ENCODE measurements around the gene DUOX1.

Gene DUOX1

DNA sequence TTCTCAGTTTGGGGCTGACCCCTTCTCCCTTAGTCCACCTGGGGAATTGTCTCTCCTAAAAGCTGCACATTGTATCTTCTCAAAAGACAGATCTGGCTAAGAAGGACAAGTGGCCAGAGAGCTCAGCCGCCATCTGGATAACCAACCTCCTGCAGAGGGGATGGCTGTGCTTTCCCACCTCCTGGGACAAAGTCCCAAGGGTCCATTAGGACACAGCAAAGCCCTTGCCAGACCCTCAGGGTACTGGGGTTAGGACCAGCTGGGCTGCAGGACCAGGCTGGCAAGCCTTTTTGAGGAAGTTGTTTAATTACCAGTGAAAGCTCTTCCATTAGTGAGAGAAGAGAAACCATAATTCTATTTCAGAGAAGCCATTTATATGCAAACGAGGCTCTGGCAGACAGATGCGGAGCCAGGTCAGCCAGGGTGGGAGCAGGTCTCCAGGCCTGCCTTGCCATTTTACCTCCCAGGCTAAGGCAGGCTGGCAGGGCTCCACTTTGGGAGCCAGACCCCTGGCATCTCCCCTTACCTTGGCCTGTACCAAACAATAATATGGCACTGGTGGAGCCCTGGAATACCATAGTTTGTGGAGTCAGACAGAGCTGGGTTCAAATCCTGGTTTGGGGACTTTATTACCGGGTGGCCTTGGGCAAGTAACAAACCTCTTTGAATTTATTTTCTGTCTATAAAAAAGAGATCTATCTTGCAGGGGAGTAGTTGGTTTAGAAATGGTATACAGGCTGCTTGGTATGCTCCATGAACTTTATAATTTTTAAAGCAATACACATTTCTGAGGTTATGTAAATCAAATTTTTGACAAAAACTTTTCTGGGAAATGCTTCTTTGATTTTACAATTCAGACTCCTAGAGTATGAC lies 40.0 kb downstream of the DUOX1 start:
- DNase-seq = no peak

DNA sequence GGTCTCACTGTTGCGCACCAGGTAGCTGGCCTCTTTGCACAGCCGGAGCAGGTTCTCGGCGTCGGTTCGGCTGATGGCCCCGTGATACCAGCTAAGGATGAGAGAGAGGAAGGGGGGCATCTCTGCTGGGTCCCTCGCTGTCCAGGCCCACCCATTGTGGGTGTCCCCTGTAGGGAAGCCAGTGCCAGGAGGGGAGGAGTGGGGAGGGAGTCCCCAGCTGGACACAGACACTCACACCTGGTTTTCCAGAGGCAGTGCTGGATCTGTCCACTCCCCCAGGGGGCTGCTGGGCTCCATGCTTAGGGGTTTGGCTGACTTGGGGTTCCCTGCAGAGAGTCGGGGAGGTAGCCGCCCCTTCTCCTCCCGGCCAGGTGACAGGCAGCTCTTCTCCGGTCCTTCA lies 42.1 kb downstream of the DUOX1 start:
- no peak for DNase-seq

DNA sequence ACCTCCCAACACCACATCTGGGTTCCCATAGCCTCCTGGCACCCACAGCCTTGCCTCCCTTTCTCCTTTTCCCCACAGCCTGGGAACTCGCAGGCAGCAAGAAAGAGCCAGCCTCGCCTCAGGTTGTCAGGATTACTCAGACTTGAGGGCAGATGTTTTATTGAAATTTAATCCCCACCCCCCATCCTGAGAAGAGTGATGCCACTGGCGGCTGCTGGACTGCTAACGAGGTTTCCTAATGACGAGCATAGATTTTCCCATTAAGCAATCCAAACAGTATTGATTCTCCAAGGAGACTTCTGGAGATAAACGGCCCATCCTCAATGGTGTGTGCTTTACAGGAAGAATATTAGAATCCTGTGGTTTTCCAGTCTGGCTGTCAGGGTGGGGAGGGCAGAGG lies 44.3 kb downstream of the DUOX1 start:
- DNase-seq = no peak

DNA sequence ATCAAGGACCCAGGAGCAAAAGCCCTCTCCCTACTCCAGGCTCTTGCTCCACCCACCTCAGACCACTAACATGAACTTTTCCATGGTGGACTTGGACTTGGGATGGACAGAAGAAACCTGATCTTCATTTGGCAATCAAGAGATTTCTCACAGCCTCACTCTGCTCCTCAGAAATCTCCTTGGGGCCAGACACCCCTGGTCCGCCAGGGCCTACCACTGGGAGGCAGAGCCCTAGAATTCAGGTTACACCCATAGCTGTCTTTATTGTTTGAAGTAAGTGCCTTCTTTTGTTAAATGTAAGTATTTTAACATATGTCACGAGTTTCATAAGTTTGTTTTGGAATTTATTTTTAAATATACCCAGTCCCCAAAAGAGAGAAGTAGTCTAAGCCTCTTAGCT lies 44.8 kb downstream of the DUOX1 start:
- DNase-seq = no peak

DNA sequence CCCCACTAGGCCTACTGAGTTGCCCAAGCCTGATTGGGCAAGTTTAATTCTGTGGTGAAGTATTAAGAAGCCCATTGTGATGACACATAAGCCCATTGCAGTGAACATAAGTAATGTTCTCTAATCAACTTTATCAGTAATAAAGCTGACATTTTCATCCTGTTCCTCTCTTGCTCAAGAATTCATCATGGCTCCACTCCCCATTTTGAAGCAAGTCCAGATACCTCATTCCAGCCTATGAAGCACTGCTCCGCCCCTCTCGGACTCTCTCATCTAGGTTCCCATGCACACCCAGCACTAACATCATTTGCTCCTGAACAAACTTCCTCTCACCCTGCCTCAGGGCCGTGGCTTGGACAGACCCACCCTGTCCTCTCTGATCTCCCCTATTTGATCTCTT lies 47.5 kb downstream of the DUOX1 start:
- DNase-seq = no peak

DNA sequence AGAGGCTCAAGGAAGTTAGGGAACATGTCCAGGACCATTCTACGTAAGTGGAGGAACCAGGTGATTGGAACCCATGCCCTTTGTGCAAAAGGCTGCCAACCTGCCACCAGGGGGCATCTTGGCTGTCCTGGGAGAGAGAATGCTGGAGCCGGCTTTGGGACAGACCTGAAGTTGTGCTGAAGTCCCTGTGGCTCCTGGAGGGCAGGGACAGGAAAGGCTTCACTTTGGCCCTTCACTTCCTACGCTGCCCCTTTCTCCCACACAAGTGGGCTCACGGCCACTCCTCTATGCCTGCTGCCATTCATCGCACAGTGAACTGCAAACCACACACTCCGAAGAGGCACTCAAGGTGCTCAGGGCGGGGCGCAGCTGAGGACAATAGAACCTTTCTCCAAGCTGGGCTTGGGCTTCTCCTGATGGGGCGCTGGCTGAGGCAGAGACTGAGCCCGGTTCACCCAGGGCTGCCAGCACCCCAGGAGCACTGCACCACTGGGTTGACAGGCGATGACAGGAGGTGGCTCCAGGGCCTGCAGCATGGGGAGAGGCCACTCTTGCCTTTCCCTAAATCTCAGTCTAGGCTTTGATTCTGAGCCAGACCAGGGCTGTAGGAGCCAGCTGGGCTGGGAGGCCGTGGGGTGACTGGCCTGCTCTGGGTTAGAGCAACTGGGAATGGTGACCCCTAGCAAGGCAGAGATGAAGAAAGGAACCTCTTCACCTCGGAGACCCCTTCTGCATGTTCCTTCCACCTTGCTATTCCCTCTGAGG lies 49.6 kb downstream of the DUOX1 start:
- no peak for DNase-seq

DNA sequence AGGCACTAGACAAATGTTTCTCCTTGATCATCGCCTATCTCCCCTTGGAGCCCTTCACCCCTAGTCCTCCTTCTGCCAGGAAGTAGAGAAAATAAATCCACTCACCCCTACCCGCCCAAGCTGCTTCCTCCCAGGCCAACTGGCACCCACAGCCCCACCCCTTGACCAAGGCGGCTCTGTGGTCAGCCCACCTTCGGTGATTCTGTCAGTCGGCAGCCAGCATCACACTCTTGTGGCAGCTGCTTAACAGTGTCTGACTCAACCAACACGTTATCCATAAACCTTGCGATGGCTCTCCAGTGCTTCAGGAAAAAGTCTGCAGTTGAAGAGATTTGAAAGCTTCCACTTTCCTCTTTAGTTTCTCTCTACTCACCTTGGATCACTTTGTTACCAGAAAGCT lies 50.4 kb downstream of the DUOX1 start:
- no peak for DNase-seq

DNA sequence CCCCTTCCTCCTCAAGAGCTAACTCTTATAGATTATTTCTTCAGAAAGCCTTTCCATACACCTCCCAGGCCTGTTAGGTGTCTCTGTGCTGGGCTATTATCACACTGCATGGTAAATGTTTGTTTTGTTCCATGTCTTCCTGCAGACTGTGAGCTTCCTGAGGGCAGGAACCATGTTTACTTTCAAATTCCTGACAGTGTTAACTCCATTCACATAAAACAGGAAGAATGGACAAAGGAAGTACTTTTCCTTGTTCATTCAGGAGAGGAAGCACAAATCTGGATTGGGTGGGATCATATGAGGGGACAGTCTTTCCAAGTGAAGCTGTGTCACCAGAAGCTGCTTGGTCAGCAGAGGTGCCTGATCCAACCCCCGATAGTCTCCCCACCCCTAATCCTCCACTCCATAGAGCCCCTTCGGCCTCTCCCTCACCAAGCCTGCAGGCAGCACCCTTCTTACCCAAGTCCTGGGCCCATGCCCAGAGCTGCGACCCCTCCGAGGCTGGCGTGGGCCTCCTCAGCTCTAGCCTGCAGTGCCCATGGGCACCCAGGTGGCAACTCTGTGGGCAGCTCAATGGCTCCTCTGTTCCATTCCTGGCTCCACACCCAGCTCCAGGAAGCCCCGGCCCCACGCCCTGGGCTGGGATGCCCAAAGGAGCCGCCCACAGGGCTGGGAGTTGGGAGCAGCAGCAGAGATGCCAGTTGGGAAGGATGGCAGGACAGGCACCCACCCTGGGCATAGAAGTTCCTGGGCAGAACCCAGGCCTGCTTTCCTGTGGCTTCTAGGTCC lies 51.0 kb downstream of the DUOX1 start:
- DNase-seq = no peak

DNA sequence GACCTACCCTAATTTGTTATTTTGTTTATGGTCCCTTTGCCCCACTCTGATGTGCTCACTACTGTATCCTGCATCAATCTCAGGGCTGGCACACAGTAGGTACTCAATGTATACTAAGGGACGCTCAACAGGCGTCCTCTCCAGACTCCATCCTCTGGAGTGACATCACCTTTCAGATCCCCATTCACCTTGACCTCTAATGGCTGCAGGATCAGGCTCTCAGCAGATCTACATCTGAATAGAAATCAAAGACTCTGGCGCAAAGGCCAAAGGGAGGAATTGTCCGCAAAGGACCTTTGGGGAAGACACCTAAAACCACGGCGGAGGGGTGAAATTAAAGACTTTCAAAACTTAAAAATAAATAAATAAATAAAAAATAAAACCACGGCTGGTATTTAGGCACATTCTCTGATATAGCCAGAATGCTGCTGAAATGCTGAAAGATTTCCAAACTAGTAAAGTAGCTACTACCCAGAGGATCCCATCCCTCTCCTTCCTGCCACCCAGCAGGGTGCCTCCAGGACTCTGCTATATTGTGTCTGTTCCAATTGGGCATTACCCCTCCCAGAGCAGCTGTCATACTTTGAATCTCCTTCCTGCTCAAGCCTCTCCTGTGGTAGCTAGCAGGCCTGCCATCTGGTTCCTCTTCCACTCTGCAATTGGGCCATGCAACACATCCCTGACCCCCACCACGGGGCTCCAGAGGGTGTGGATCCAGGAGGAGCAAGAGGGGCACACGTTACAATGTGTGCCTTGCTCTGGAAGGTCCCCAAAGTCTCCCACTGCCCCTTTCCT lies 51.9 kb downstream of the DUOX1 start:
- peak; percentile 40 for DNase-seq

DNA sequence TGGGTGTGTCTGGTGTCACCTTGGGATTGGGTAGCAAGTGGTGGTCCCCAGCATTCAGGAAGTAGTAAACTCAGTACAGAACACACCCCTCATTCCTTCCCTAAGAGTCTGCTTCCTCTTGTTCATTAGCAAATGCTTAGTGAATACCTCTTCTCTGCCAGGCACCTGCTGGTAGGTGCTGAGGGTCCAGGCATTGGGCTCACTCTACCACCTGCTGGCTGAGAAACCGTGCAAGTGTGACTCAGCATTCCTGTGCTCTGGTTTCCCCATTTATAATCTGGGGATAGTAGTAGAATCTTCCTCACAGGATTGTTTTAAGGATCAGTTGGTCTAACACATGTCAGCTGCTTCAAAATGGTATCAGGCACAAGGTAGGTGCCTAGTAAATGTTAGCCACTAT lies 53.2 kb downstream of the DUOX1 start:
- DNase-seq = peak; percentile 13

DNA sequence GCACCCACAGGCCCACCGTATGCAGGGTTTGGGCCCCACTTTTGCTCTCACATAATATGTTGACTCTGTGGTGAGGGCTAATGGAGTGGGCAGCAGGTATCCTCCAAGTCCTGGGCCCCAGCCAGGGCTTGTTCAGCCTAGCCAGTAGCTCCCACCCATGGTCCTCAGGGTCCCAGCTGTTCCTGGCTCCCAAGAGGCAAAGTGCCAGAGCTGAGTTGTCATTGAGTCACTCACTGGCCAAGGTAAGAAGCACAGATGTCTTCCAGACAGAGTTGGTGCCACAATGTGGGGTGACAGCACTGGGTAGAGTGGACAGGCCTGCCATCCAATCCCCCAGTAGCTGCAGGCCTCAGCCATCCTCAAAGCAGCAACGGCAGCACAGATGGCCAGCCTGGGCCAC lies 53.7 kb downstream of the DUOX1 start:
- DNase-seq = no peak

DNA sequence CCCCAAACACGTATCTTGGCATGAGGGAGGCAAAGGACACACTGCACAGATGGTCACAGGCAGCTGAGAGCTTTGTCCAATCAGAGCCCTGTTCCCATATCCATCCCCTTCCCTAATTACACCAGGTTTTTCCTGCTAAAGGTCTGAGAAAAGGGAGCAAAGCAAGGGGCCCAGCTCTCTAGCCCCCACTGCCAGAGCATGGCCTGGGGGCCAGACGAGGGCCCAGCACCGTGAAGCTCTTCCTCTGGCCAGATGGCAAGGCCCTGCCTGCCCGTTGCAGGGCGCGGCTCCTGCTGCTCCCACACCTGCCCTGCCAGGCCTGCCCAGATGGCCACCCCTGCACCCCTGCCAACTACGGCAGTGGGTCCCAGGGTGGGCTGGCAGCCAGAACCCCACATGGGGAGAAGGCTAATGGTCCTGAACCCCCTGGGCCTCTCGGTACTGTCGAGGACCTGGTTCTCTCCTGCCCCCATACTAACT lies 54.8 kb downstream of the DUOX1 start:
- no peak for DNase-seq

DNA sequence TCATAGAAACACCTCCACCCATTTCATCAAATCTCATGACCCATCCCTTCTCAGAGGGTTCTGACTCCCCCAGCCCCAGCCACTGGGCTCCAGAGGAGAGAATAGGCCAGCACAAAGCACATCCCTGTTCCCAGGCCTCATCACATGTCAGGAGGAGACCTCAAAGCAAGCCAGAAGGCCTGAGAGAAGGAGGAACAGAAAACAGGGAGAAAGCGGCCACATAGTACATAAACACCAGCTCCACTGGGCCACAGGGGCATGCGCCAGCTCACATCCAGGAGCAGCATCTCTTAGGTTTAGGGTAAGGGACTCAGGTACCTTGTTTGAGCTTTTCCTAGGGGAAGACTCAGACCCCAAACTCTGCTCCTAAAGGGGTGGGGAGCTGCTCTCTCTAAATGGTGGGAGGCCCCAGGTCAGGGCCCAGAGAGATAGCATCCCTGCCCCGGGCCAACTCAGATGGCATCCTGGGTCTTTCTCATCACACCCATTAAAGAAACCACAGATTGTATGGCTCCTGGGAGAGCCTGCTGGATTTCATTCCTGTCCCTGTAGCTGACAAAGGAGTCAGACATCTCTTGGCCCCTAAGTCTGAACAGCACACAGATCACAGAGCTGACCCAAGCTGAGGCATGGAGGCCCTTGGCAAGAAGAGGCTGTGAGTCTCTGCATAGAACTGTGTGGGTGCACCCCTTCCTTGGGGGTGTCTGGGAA lies 55.4 kb downstream of the DUOX1 start:
- DNase-seq = no peak

DNA sequence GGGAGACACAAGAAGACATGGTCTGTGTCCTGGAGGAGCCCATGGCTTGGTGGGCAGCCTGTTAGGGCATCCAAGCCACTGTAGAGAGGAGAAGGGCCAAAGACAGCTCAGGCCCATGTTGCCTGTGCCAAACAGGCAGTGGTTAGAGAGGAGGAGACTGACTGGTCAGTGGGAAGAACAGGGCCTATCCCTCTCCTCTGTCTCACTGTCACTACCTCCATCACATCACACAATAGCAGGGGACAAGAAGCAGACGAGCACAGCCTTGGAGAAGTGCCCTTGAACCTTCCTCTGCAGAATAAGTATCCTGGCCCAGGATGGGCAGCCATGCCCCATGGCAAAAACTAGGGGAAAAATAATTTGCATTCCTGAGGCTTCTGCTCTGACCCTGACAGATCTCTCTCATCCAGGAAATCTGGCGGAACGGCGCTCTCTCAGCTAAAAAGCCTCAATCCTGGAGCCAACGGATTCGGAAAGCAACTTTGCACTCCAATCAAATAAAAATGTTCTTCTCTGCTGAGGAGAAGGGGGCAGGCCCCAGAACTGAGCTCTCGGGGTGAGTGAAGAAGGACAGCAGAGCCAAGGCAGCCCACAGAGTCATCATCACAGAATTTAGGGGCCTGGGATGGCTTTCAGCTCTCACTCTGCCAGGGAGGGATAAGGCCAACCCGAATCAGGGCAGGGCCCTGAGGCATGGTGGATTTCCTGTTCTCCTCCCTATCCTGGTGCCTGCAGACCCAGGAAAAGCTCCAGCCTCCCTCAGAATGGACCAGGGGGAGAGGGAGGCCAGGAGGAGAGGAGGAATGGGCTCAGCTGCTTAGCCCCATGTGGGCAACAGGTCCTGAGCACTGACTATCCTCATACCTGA lies 56.3 kb downstream of the DUOX1 start:
- DNase-seq = no peak

DNA sequence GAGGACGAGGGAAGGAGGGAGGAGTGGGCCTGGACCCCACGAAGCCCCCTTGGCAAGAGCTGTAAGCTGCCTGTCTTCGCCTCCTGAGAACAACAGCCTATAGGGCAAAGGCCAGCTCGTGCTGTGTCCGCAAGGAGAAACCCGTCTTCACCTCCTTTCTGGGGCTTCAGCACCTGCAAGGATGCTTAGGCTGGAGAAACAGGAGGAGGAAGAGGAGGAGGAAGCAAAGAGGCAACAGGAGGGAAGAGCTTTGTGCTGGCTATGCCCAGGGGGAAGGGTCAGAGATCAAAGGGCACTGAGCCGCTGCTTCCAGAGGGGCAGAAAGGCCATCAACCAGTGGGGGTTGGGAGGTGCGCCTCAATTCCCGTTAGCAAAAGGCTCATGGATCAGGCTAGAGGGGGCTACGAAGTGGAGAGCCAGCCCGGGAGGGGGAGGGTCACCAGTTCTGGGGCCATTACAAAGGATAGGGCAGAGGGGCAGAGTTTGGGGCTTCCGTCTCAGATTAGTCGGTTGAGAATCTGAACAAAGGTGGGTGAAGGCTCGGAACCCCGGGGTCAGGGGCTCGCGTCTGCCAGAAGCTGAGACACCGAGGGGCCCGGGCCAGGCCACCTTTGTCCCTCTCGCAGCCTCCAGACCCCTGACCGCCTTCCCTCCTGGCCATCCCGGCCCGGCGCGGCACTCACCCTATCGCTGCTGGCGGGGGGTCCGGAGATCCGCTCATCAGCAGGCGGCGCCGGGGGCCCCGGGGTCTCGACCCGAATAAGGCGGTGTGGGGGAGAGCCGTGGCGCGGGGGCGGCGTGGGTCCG lies 57.2 kb downstream of the DUOX1 start:
- DNase-seq = no peak

DNA sequence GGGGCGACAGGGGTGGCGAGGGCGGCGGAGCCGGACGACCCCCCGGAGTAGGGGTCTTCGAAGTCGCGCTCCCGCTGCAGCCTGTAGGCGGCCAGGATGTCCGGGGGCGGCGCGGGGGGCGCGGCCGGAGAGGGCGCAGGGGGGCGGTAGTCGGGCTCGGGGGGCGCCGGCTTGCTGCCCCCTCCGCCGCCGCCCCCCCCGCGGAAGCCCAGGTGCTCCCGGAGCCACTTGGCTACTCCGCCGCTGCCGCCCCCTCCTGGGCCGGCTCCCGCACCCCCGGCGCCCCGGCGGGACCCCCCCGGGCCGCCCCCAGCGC lies 57.7 kb downstream of the DUOX1 start:
- no peak for DNase-seq

DNA sequence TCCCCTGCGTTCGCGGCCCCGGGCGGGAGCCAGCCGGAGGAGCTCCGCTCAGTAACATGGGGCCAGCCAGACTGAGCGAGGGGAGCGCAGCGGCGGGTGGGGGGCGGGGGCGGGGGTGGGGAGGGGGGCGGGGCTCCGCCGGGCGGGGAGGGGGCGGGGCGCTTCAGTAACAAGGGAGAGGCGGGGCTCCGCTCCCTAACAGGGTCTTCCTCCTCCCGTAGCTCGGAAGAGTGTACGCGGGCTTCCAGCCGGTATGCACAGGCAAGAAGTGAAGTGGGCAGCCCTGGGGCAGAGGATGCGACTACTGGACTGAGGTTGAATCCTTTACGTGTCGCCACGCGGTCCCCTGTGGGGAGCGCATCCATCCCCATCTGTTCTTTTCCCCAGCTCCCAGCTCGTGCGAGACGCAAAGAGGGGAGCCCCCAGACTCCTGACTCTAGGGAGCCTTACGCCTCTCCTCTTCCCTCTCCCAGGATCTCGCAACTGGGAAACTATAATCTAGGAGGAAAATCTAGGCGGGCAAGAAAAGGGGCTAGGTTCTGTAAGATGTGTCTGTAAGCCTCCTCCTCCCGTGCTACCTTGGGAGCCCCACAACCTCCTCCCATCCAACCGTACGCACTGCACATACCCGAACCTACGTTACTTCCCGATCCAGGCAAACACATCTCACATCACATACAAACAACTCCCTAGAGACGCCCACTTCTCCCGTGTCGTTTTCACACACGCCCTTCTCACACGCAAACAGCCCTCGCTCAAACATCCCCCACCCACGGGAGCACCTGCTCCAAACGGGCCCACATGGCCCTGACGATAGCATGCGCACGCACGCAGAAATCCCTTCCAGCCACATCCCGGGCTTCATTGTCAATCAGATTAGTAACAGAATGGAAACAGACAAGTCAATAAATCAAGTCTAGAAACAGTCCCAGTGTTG lies 58.4 kb downstream of the DUOX1 start, which contains the start of gene SHF:
TSS of gene SHF (minus strand) at position 73 of the 937 bp plus-strand sequence. CDS start at position 58, 15 bp downstream.
- peak; percentile 59 for DNase-seq

DNA sequence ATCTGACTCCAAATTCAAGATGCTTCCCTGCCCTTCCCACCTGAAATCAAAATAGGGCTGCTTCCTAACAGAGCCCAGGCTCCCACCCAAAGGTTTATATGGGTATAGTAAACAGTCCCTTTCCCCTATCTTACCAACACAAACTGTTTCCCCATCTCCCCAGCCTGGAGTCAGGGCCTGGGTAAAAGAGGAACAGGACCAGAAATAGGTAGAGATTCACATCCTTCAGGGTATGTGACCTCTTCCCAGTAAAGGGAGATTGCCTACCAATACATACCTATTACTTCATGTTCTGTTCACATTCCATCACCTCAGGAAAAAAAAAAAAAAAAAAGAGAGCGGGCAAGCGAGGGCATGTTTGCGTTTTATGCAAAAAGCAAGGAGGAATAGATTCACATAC lies 67.7 kb downstream of the DUOX1 start:
- no peak for DNase-seq

All from NCI-H510A treated with DMSO at 0.1 percent for 48 hours (cell line).